ENCODE data around the gene SLC5A7. TPM values are rescaled to one million over a fixed set of nuclear protein-coding genes. Genes with fewer than 3 reads are reported as not detected.

SLC5A7 gene
- total and polyA plus RNA-seq, 7 donors: 0.09 TPM; not detected in 6

DNA sequence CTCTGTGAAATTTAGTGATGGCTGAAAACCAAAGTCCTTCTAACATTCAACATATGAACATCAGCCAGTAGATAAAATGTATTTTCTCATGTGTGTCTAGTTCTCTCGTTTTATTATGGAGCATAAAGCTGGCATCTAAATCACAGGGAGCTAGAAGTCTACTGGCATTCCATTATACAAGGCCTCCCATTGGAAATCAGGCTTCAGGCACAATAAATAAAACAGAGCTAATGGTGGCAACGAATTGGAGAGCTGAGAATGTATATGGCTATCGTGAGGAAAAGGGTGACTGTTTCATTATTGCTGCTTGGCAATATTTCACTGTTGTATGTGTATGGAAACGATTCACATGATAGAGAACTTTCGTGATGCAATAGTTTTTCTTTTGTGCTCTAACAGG is 62.4 kb downstream of the SLC5A7 start:
- Histone ChIP-seq H3K27me3 (ENCODE audit: insufficient read depth in 3 of 3, low read length in 2 of 3) (peaks cover 0 to 4% (median 0%) of the 10 kb centered on the region in 3 donors), H3K4me1 (no peaks in the 10 kb centered on the region), H3K36me3 (ENCODE audit: insufficient read depth in 1 of 2, low read depth in 1 of 2) (no peaks in the 10 kb centered on the region), H3K27ac (no peak overlapping the region), H3K9me3 (no peaks in the 10 kb centered on the region), H3K4me3 (no peak overlapping the region)
- DNase-seq: no peak
- 68 to 71% (median 68%) methylated on average over 5 of the region's 5 CpGs for WGBS, 3 donors
- ATAC-seq: no peak
- TF ChIP-seq, protein P1, sequence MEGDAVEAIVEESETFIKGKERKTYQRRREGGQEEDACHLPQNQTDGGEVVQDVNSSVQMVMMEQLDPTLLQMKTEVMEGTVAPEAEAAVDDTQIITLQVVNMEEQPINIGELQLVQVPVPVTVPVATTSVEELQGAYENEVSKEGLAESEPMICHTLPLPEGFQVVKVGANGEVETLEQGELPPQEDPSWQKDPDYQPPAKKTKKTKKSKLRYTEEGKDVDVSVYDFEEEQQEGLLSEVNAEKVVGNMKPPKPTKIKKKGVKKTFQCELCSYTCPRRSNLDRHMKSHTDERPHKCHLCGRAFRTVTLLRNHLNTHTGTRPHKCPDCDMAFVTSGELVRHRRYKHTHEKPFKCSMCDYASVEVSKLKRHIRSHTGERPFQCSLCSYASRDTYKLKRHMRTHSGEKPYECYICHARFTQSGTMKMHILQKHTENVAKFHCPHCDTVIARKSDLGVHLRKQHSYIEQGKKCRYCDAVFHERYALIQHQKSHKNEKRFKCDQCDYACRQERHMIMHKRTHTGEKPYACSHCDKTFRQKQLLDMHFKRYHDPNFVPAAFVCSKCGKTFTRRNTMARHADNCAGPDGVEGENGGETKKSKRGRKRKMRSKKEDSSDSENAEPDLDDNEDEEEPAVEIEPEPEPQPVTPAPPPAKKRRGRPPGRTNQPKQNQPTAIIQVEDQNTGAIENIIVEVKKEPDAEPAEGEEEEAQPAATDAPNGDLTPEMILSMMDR (IDR thresholded peaks at IDR 0.05): no peak
- intact Hi-C loops (cut with DNase I): no loop called here

DNA sequence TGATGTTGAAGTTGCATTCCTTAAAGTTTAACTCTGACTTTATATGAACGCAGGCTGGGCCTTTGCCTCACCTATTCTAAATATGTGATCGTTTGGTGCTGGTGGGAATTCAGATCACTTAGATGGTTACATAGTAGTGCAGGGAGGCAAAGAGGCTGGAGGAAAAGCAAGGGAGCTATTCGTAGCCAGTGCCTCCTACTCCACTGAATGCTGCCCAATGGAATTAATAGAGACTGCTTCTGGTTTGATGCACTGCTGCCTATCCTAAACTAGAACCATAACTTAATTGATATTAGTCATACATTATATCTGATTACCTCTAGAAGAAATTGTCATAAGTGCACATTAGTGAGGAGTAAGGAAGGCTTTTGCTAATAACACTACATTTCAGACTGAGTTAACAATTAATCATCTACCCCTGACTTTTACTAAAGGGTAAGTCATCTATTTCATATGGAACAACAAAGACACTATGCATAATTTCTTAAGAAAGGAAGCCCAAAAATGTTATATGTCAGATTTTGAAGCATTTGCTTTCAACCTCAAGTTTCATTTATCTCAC is 72.3 kb downstream of the SLC5A7 start:
- Histone ChIP-seq H3K27me3 (ENCODE audit: insufficient read depth in 3 of 3, low read length in 2 of 3) (no peaks in the 10 kb centered on the region), H3K9me3 (no peaks in the 10 kb centered on the region), H3K36me3 (ENCODE audit: insufficient read depth in 1 of 2, low read depth in 1 of 2) (no peaks in the 10 kb centered on the region), H3K4me1 (no peaks in the 10 kb centered on the region), H3K27ac (no peak overlapping the region), H3K4me3 (no peak overlapping the region)
- TF ChIP-seq, protein P1 (IDR thresholded peaks at IDR 0.05): no peak
- intact Hi-C loops (cut with DNase I): no loop called here
- WGBS, 3 donors: 26 to 39% (median 35%) methylated on average over 3 of the region's 3 CpGs
- ATAC-seq (no peak), DNase-seq (no peak)

DNA sequence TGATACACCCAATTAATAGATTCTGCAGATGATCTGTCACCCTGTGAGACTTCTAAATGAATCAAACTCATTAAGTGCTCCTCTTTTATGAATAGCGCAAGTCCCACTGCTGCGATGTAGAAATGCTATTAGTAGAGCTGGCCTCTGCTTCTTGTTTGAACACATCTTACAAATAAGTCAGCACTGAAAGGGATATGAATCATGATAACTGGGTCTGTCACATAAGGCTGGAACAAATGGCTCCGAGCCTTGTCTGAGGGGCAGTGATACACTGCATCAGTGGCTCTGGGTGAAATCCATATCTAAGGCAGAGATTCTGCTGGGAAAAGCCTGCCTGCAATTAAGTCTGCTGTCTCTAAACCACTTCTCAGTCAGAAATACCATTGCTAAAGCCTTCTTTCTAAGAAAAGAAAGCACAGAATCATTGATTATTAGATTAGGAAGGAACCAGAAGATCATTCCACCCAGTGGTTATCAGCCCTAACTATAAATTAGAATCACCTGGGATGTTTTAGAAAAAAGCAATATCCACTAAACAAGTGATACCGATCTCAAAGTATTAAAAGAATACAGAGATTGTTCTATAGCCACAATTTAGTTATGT is 75.2 kb downstream of the SLC5A7 start:
- H3K4me1 ChIP-seq: no peaks in the 10 kb centered on the region
- no peaks in the 10 kb centered on the region for H3K36me3 ChIP-seq (ENCODE audit: insufficient read depth in 1 of 2, low read depth in 1 of 2)
- 62 to 68% (median 67%) methylated on average over 4 of the region's 4 CpGs for WGBS, 3 donors
- DNase-seq (no peak), ATAC-seq (no peak)
- H3K27me3 ChIP-seq (ENCODE audit: insufficient read depth in 3 of 3, low read length in 2 of 3): no peaks in the 10 kb centered on the region
- intact Hi-C loops (cut with DNase I): no loop called here
- H3K4me3 ChIP-seq: no peak overlapping the region
- no peaks in the 10 kb centered on the region for H3K9me3 ChIP-seq
- TF ChIP-seq, protein P1 (IDR thresholded peaks at IDR 0.05): no peak
- H3K27ac ChIP-seq: no peak overlapping the region

Other genes with a start within 250 kb of the SLC5A7 start
- under 1 TPM in 1 of 4 donors, not detected in 3; 0.17 TPM for gene RGPD4, start 159.6 kb upstream of the SLC5A7 start, total RNA-seq
- gene RGPD4, start 159.6 kb upstream of the SLC5A7 start, polyA plus RNA-seq: under 1 TPM in 2 of 3 donors, not detected in 1; under 0.01 to 0.01 TPM

Data from psoas muscle (tissue), 8 donors.